Osteocyte (in vitro differentiated cells): ENCODE measurements around the gene SMKR1. TPM values are rescaled to one million over a fixed set of nuclear protein-coding genes. Genes with fewer than 3 reads are reported as not detected.

Experiments used
- DNase-seq: peaks from one replicate; pipeline ENCODE4 v3.0.0; 2021; ENCODE audit warnings: mixed read lengths; ENCODE audit not compliant: unreplicated experiment; ENCODE audit errors: extremely low spot score
- H3K27ac Mint-ChIP-seq: one replicate; pipeline ENCODE4 v1.8.0; 2021; ENCODE audit warnings: mild to moderate bottlenecking, mixed read lengths; ENCODE audit not compliant: unreplicated experiment
- H3K27me3 Mint-ChIP-seq: one replicate; pipeline ENCODE4 v1.8.0; 2021; ENCODE audit warnings: mixed read lengths; ENCODE audit not compliant: unreplicated experiment
- H3K36me3 Mint-ChIP-seq: one replicate; pipeline ENCODE4 v1.8.0; 2021; ENCODE audit warnings: mixed read lengths; ENCODE audit not compliant: unreplicated experiment
- H3K4me1 Mint-ChIP-seq: one replicate; pipeline ENCODE4 v1.8.0; 2021; ENCODE audit warnings: mixed read lengths; ENCODE audit not compliant: unreplicated experiment
- H3K4me3 Mint-ChIP-seq: one replicate; pipeline ENCODE4 v1.8.0; 2021; ENCODE audit warnings: mild to moderate bottlenecking, moderate library complexity, mixed read lengths; ENCODE audit not compliant: unreplicated experiment
- H3K9me3 Mint-ChIP-seq: one replicate; pipeline ENCODE4 v1.8.0; 2021; ENCODE audit warnings: mixed read lengths; ENCODE audit not compliant: unreplicated experiment
- total RNA-seq: library from RNA; stranded (reverse); gene quantifications from 2 replicates; pipeline ENCODE4 v1.2.1, GENCODE V29; 2021
- TF ChIP-seq, protein P1 (sequence below): fragments of 200-600 bp; sonication (generic); IDR thresholded peaks from 2 replicates; pipeline ENCODE4 v1.5.0; 2021; ENCODE audit warnings: antibody characterized with exemption, mild to moderate bottlenecking, moderate library complexity

The SMKR1 gene
- total RNA-seq, 1 donor from 2014 or later, result not detected

DNA sequence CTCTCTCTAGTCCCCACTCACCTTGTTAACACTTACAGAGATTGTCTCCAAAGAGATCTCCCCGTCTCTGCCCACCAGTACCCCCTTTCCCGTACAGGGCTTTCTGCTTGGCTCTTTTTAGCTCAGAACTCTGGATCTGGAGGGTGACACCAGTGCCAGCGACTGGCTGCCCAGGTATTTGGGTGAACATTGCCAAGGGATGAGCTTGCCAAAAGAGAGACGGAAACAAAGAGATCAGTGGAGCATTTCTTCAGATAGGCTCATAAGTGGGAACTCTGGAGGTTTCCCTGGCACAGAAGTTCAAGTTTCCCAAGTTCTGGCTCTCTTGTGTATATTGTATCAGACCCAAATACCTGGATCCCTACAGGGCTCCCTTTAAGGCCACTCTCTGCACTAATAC lies 38.1 kb upstream of the SMKR1 start:
- Mint-ChIP-seq H3K4me3 (no peak overlapping the region), H3K4me1 (no peaks in the 10 kb centered on the region), H3K9me3 (no peaks in the 10 kb centered on the region), H3K27me3 (no peaks in the 10 kb centered on the region), H3K27ac (no peak overlapping the region), H3K36me3 (no peaks in the 10 kb centered on the region)
- DNase-seq, result no peak
- TF ChIP-seq, protein P1, sequence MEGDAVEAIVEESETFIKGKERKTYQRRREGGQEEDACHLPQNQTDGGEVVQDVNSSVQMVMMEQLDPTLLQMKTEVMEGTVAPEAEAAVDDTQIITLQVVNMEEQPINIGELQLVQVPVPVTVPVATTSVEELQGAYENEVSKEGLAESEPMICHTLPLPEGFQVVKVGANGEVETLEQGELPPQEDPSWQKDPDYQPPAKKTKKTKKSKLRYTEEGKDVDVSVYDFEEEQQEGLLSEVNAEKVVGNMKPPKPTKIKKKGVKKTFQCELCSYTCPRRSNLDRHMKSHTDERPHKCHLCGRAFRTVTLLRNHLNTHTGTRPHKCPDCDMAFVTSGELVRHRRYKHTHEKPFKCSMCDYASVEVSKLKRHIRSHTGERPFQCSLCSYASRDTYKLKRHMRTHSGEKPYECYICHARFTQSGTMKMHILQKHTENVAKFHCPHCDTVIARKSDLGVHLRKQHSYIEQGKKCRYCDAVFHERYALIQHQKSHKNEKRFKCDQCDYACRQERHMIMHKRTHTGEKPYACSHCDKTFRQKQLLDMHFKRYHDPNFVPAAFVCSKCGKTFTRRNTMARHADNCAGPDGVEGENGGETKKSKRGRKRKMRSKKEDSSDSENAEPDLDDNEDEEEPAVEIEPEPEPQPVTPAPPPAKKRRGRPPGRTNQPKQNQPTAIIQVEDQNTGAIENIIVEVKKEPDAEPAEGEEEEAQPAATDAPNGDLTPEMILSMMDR, result no peak

DNA sequence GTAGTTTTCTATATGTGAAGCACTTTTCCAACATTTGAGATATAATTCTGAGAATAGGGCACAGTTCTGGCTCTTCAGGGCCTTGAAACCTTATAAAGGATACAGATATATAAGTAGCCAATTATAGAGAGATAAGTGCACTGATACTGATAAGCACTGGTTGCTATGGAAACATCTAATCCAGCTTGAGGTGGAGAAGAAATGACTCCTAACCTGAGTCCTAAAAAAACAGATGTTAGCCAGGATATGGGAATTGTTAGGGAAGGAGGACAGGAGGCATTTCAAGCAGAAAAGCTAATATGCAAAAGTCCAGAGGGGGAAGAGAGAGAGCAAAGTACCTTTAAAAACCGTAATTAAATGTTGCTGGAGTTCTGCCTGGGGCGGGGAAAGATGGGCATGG lies 37.3 kb upstream of the SMKR1 start:
- H3K36me3 Mint-ChIP-seq, result no peaks in the 10 kb centered on the region
- no peaks in the 10 kb centered on the region for H3K4me1 Mint-ChIP-seq
- TF ChIP-seq, protein P1, result no peak
- no peaks in the 10 kb centered on the region for H3K9me3 Mint-ChIP-seq
- no peak overlapping the region for H3K27ac Mint-ChIP-seq
- H3K4me3 Mint-ChIP-seq, result no peak overlapping the region
- no peaks in the 10 kb centered on the region for H3K27me3 Mint-ChIP-seq
- no peak for DNase-seq

DNA sequence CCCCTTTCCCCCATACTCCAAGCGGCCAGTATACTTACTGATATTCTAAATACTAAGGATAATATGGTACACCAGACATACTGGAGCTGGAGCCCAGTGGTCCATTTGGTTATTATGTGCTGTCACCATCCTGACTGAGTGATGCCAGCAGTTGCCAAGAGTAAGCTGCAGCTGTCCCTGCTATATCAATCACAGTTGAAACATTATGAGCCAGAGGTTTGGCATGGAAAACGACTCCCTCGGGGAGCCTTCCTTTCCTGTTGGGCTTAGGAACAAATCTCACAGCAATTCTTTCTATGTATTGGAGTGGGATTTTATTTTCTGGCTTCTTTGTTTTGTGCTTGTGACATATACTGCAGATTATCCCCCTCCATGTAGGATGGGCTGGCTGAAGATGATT lies 35.5 kb upstream of the SMKR1 start:
- Mint-ChIP-seq H3K27ac (no peak overlapping the region), H3K4me1 (no peaks in the 10 kb centered on the region), H3K27me3 (no peaks in the 10 kb centered on the region), H3K4me3 (no peak overlapping the region), H3K9me3 (no peaks in the 10 kb centered on the region), H3K36me3 (no peaks in the 10 kb centered on the region)
- no peak for DNase-seq
- TF ChIP-seq, protein P1, result no peak

DNA sequence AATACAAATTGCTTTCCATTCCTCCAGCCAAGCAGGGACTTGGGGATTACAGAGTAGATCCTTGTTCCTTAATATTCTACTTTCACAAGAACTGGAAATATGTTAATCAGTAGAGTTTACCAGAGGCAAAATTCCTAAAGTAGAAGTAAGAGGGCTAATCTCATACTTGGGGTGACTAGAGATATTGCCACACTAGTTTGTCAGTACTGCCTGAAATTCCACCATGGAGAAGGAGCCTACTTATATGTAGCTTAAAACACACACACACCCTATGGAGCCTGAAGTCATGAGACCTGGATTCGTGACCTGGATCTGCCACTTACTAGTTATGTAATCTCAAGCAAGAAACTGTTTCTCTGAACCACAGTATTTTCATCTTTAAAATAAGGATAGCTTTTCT lies 34.2 kb upstream of the SMKR1 start:
- no peaks in the 10 kb centered on the region for H3K27me3 Mint-ChIP-seq
- no peak overlapping the region for H3K27ac Mint-ChIP-seq
- no peaks in the 10 kb centered on the region for H3K4me1 Mint-ChIP-seq
- H3K4me3 Mint-ChIP-seq, result no peak overlapping the region
- TF ChIP-seq, protein P1, result no peak
- H3K36me3 Mint-ChIP-seq, result no peaks in the 10 kb centered on the region
- no peaks in the 10 kb centered on the region for H3K9me3 Mint-ChIP-seq
- no peak for DNase-seq

DNA sequence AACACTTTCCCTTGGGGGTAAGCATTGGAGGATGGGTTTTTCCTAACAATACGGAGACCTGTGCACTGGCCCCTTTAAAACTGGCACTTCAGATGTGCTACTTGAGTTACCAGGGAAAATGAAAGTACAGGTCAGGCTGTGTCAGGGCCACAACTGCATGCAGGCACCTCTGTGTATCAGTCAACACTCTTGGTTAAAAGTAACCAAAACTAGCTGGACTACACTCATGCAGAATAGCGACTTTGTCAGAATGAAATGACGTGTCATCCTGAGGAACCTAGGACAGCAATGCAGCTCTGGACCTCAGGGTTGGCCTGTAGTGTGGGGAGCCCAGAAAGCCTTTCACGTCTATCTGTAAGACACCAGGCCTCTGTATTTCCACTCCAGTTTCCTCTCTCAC lies 33.8 kb upstream of the SMKR1 start:
- DNase-seq, result no peak
- Mint-ChIP-seq H3K36me3 (no peaks in the 10 kb centered on the region), H3K4me3 (no peak overlapping the region), H3K27ac (no peak overlapping the region), H3K9me3 (no peaks in the 10 kb centered on the region), H3K4me1 (no peaks in the 10 kb centered on the region), H3K27me3 (no peaks in the 10 kb centered on the region)
- TF ChIP-seq, protein P1, result no peak
